HEK293 (cell line): ENCODE results near the gene CAPN7.

ENCODE experiments used
- MYNN ChIP-seq: fragments of 450-650 bp; formaldehyde crosslinking; IDR thresholded peaks from 2 replicates; pipeline ENCODE4 v1.5.1; 2016; ENCODE audit warnings: missing biosample characterization, missing genetic modification characterization, borderline replicate concordance
- MZF1 ChIP-seq: fragments of 450-650 bp; formaldehyde crosslinking; IDR thresholded peaks from 2 replicates; pipeline ENCODE4 v1.5.1; 2017; ENCODE audit warnings: missing biosample characterization, missing genetic modification characterization, borderline replicate concordance
- RBAK ChIP-seq: fragments of 450-650 bp; formaldehyde crosslinking; IDR thresholded peaks from 2 replicates; pipeline ENCODE4 v1.5.1; 2016; ENCODE audit warnings: missing biosample characterization, missing genetic modification characterization
- ZFP37 ChIP-seq: fragments of 450-650 bp; formaldehyde crosslinking; IDR thresholded peaks from 2 replicates; pipeline ENCODE4 v1.5.1; 2016; ENCODE audit warnings: missing biosample characterization, missing genetic modification characterization
- ZNF2 ChIP-seq: fragments of 450-650 bp; formaldehyde crosslinking; IDR thresholded peaks from 2 replicates; pipeline ENCODE4 v1.5.1; 2016; ENCODE audit warnings: missing biosample characterization, missing genetic modification characterization
- ZSCAN16 ChIP-seq: fragments of 450-650 bp; formaldehyde crosslinking; IDR thresholded peaks from 2 replicates; pipeline ENCODE4 v1.5.1; 2016; ENCODE audit warnings: missing biosample characterization, missing genetic modification characterization
- TF ChIP-seq, protein P1 (sequence below): fragments of 450-650 bp; formaldehyde crosslinking; IDR thresholded peaks from 2 replicates; pipeline ENCODE4 v1.5.1; 2016; ENCODE audit warnings: missing biosample characterization, missing genetic modification characterization, low read depth
- TF ChIP-seq, protein P2 (sequence below): fragments of 450-650 bp; formaldehyde crosslinking; IDR thresholded peaks from 2 replicates; pipeline ENCODE4 v1.5.1; 2016; ENCODE audit warnings: missing biosample characterization, missing genetic modification characterization
- TF ChIP-seq, protein P3 (sequence below): fragments of 450-650 bp; formaldehyde crosslinking; IDR thresholded peaks from 2 replicates; pipeline ENCODE4 v1.5.1; 2016; ENCODE audit warnings: missing biosample characterization, missing genetic modification characterization
- TF ChIP-seq, protein P4 (sequence below): fragments of 450-650 bp; formaldehyde crosslinking; IDR thresholded peaks from 2 replicates; pipeline ENCODE4 v1.5.1; 2016; ENCODE audit warnings: missing biosample characterization, missing genetic modification characterization
- TF ChIP-seq, protein P5 (sequence below): fragments of 450-650 bp; formaldehyde crosslinking; IDR thresholded peaks from 2 replicates; pipeline ENCODE4 v1.5.1; 2016; ENCODE audit warnings: missing biosample characterization, missing genetic modification characterization

DNA sequence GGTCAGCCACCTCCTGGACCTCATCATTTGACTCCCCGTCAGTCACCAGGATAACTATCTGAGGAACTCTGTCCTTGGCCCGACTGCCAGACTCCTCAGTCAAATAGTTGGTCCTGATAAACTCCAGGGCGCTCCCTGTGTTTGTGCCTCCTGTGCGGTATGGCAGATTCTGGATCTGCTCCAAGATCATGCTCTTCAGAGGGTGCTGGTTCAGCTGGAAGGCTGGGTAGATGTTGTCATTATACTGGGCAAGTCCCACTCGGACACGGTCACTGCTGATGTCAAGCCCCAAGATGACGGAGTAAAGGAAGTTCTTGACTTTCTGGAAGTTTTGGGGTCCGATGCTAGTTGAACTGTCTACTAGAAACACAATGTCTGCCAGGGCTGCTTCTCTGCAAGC lies 31.1 kb upstream of the CAPN7 start:
- TF ChIP-seq, protein P1, sequence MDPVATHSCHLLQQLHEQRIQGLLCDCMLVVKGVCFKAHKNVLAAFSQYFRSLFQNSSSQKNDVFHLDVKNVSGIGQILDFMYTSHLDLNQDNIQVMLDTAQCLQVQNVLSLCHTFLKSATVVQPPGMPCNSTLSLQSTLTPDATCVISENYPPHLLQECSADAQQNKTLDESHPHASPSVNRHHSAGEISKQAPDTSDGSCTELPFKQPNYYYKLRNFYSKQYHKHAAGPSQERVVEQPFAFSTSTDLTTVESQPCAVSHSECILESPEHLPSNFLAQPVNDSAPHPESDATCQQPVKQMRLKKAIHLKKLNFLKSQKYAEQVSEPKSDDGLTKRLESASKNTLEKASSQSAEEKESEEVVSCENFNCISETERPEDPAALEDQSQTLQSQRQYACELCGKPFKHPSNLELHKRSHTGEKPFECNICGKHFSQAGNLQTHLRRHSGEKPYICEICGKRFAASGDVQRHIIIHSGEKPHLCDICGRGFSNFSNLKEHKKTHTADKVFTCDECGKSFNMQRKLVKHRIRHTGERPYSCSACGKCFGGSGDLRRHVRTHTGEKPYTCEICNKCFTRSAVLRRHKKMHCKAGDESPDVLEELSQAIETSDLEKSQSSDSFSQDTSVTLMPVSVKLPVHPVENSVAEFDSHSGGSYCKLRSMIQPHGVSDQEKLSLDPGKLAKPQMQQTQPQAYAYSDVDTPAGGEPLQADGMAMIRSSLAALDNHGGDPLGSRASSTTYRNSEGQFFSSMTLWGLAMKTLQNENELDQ (tag by site-specific recombination), result no peak
- TF ChIP-seq, protein P2, sequence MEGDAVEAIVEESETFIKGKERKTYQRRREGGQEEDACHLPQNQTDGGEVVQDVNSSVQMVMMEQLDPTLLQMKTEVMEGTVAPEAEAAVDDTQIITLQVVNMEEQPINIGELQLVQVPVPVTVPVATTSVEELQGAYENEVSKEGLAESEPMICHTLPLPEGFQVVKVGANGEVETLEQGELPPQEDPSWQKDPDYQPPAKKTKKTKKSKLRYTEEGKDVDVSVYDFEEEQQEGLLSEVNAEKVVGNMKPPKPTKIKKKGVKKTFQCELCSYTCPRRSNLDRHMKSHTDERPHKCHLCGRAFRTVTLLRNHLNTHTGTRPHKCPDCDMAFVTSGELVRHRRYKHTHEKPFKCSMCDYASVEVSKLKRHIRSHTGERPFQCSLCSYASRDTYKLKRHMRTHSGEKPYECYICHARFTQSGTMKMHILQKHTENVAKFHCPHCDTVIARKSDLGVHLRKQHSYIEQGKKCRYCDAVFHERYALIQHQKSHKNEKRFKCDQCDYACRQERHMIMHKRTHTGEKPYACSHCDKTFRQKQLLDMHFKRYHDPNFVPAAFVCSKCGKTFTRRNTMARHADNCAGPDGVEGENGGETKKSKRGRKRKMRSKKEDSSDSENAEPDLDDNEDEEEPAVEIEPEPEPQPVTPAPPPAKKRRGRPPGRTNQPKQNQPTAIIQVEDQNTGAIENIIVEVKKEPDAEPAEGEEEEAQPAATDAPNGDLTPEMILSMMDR, result no peak
- TF ChIP-seq RBAK (tag by site-specific recombination), result no peak
- TF ChIP-seq, protein P3, sequence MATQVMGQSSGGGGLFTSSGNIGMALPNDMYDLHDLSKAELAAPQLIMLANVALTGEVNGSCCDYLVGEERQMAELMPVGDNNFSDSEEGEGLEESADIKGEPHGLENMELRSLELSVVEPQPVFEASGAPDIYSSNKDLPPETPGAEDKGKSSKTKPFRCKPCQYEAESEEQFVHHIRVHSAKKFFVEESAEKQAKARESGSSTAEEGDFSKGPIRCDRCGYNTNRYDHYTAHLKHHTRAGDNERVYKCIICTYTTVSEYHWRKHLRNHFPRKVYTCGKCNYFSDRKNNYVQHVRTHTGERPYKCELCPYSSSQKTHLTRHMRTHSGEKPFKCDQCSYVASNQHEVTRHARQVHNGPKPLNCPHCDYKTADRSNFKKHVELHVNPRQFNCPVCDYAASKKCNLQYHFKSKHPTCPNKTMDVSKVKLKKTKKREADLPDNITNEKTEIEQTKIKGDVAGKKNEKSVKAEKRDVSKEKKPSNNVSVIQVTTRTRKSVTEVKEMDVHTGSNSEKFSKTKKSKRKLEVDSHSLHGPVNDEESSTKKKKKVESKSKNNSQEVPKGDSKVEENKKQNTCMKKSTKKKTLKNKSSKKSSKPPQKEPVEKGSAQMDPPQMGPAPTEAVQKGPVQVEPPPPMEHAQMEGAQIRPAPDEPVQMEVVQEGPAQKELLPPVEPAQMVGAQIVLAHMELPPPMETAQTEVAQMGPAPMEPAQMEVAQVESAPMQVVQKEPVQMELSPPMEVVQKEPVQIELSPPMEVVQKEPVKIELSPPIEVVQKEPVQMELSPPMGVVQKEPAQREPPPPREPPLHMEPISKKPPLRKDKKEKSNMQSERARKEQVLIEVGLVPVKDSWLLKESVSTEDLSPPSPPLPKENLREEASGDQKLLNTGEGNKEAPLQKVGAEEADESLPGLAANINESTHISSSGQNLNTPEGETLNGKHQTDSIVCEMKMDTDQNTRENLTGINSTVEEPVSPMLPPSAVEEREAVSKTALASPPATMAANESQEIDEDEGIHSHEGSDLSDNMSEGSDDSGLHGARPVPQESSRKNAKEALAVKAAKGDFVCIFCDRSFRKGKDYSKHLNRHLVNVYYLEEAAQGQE (tag by site-specific recombination), result no peak
- no peak for TF ChIP-seq ZNF2
- TF ChIP-seq, protein P4, sequence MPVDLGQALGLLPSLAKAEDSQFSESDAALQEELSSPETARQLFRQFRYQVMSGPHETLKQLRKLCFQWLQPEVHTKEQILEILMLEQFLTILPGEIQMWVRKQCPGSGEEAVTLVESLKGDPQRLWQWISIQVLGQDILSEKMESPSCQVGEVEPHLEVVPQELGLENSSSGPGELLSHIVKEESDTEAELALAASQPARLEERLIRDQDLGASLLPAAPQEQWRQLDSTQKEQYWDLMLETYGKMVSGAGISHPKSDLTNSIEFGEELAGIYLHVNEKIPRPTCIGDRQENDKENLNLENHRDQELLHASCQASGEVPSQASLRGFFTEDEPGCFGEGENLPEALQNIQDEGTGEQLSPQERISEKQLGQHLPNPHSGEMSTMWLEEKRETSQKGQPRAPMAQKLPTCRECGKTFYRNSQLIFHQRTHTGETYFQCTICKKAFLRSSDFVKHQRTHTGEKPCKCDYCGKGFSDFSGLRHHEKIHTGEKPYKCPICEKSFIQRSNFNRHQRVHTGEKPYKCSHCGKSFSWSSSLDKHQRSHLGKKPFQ (tag by site-specific recombination), result no peak
- no peak for TF ChIP-seq ZSCAN16
- no peak for TF ChIP-seq MYNN (tag by site-specific recombination)
- TF ChIP-seq ZFP37, result no peak
- TF ChIP-seq, protein P5, sequence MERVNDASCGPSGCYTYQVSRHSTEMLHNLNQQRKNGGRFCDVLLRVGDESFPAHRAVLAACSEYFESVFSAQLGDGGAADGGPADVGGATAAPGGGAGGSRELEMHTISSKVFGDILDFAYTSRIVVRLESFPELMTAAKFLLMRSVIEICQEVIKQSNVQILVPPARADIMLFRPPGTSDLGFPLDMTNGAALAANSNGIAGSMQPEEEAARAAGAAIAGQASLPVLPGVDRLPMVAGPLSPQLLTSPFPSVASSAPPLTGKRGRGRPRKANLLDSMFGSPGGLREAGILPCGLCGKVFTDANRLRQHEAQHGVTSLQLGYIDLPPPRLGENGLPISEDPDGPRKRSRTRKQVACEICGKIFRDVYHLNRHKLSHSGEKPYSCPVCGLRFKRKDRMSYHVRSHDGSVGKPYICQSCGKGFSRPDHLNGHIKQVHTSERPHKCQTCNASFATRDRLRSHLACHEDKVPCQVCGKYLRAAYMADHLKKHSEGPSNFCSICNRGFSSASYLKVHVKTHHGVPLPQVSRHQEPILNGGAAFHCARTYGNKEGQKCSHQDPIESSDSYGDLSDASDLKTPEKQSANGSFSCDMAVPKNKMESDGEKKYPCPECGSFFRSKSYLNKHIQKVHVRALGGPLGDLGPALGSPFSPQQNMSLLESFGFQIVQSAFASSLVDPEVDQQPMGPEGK (tag by site-specific recombination), result no peak
- no peak for TF ChIP-seq MZF1 (tag by site-specific recombination)
